Esophagus muscularis mucosa (tissue), 4 donors: ENCODE data around the gene SMYD2. TPM values are rescaled to one million over a fixed set of nuclear protein-coding genes. Genes with fewer than 3 reads are reported as not detected.

Experiments used
- DNase-seq: peaks from one replicate; pipeline ENCODE4 v3.0.0-alpha.2; 2017; ENCODE audit errors: extremely low spot score
- H3K27ac ChIP-seq, 4 donors: fragments of 200-600 bp; sonication (generic); replicated peaks in 1 of 4; 1 replicate in 3 of 4; 2 replicates in 1 of 4; pipeline ENCODE4 v1.5.1; 2016 to 2019; ENCODE audit warnings: mild to moderate bottlenecking in 1 of 4
- H3K27me3 ChIP-seq, 4 donors: fragments of 200-600 bp; sonication (generic); one replicate each; pipeline versions ENCODE4 v1.5.1 to v1.6.0; 2016 to 2019
- H3K36me3 ChIP-seq, 4 donors: fragments of 200-600 bp; sonication (generic); one replicate each; pipeline ENCODE4 v1.5.1; 2016 to 2019
- H3K4me1 ChIP-seq, 4 donors: fragments of 200-600 bp; sonication (generic); one replicate each; pipeline ENCODE4 v1.5.1; 2016 to 2019
- H3K4me3 ChIP-seq, 4 donors: fragments of 200-600 bp; sonication (generic); 1 replicate in 2 of 4; 2 replicates in 2 of 4; pipeline ENCODE4 v1.5.1; 2016 to 2019; ENCODE audit warnings: mild to moderate bottlenecking in 4 of 4, moderate library complexity in 1 of 4
- H3K9me3 ChIP-seq, 4 donors: fragments of 200-600 bp; sonication (generic); 1 replicate in 3 of 4; 2 replicates in 1 of 4; pipeline ENCODE4 v1.5.1; 2016 to 2019
- CTCF ChIP-seq, 3 experiments: fragments of 200-600 bp in 2 of 3; fragments of 450-650 bp in 1 of 3; sonication (generic) in 2 of 3; IDR thresholded peaks; one replicate each; pipeline ENCODE4 v1.5.1; 2017 to 2019; ENCODE audit warnings: antibody characterized with exemption in 3 of 3, mild to moderate bottlenecking in 2 of 3, moderate library complexity in 1 of 3
- EP300 ChIP-seq: sonication (generic); formaldehyde crosslinking; IDR thresholded peaks from one replicate; pipeline ENCODE4 v1.6.1; 2017; ENCODE audit warnings: antibody characterized with exemption
- POLR2A ChIP-seq: fragments of 450-650 bp; IDR thresholded peaks from one replicate; pipeline ENCODE4 v1.6.1; 2017; ENCODE audit warnings: antibody characterized with exemption, moderate library complexity, mild to moderate bottlenecking, low read depth
- POLR2AphosphoS5 ChIP-seq, 2 donors: sonication (generic); formaldehyde crosslinking; IDR thresholded peaks; one replicate each; pipeline ENCODE4 v1.6.1; 2017; ENCODE audit warnings: antibody characterized with exemption in 2 of 2
- WGBS: methylation state at CpG from one replicate; pipeline ENCODE4 v1.1.5; 2018; 5-methylcytosine and 5-hydroxymethylcytosine counted together
- intact Hi-C: fragments of 100-400 bp; cut with DNase I; formaldehyde crosslinking; loops from one replicate; pipeline ENCODE4 v1.15.1; 2023
- total RNA-seq, 4 donors: library from RNA; depleted of rRNA; stranded (reverse); fragments of >200 nt; gene quantifications; one replicate each; pipeline versions ENCODE4 v1.1.0 to v1.2.1, GENCODE V29; 2016

SMYD2 gene
- total RNA-seq, 4 donors from 2014 or later, result 15.0 to 19.7 (median 18.4) TPM

- H3K4me3 ChIP-seq, result no peak overlapping the region
- WGBS, result 79% methylated on average over 7 of the region's 7 CpGs
- no peaks in the 10 kb centered on the region for H3K27me3 ChIP-seq
- no peaks in the 10 kb centered on the region for H3K4me1 ChIP-seq
- no peak for DNase-seq
- H3K36me3 ChIP-seq, result no peaks in the 10 kb centered on the region
- TF ChIP-seq POLR2A, result no peak
- no peak for TF ChIP-seq POLR2AphosphoS5 (IDR thresholded peaks at IDR 0.05)
- no peak for TF ChIP-seq EP300
- no peak for TF ChIP-seq CTCF (IDR thresholded peaks at IDR 0.05)
- intact Hi-C loops, result no loop called here
- no peaks in the 10 kb centered on the region for H3K9me3 ChIP-seq
- H3K27ac ChIP-seq, result no peak overlapping the region
Observed at GRCh38 chr1:214241060-214241459, 39.9 kb upstream of the SMYD2 start.

GRCh38 chr1:214244252-214244651, 36.7 kb upstream of the SMYD2 start:
- TF ChIP-seq CTCF (IDR thresholded peaks at IDR 0.05) (no peak), EP300 (no peak), POLR2AphosphoS5 (IDR thresholded peaks at IDR 0.05) (no peak), POLR2A (no peak)
- H3K27me3 ChIP-seq, result no peaks in the 10 kb centered on the region
- 97% methylated on average over 20 of the region's 20 CpGs for WGBS

GRCh38 chr1:214244841-214245240, 36.1 kb upstream of the SMYD2 start:
- intact Hi-C loops, result no loop called here
- no peaks in the 10 kb centered on the region for H3K9me3 ChIP-seq
- no peaks in the 10 kb centered on the region for H3K4me1 ChIP-seq
- 91% methylated on average over 2 of the region's 2 CpGs for WGBS
- no peak overlapping the region for H3K4me3 ChIP-seq
- no peaks in the 10 kb centered on the region for H3K27me3 ChIP-seq
- no peak overlapping the region for H3K27ac ChIP-seq
- H3K36me3 ChIP-seq, result no peaks in the 10 kb centered on the region
- TF ChIP-seq EP300 (no peak), POLR2A (no peak), POLR2AphosphoS5 (IDR thresholded peaks at IDR 0.05) (no peak), CTCF (IDR thresholded peaks at IDR 0.05) (no peak)
- no peak for DNase-seq

More at GRCh38 chr1:214244252-214244651, 36.7 kb upstream of the SMYD2 start:
- H3K9me3 ChIP-seq, result no peaks in the 10 kb centered on the region
- DNase-seq, result no peak
- H3K36me3 ChIP-seq, result no peaks in the 10 kb centered on the region
- intact Hi-C loops, result no loop called here
- H3K4me3 ChIP-seq, result no peak overlapping the region
- no peak overlapping the region for H3K27ac ChIP-seq
- H3K4me1 ChIP-seq, result no peaks in the 10 kb centered on the region

GRCh38 chr1:214247501-214248041, 33.4 kb upstream of the SMYD2 start:
- WGBS, result 92% methylated on average over 8 of the region's 8 CpGs
- Histone ChIP-seq H3K36me3 (no peaks in the 10 kb centered on the region), H3K9me3 (no peaks in the 10 kb centered on the region), H3K4me3 (no peak overlapping the region), H3K4me1 (no peaks in the 10 kb centered on the region), H3K27me3 (no peaks in the 10 kb centered on the region), H3K27ac (no peak overlapping the region)
- TF ChIP-seq POLR2AphosphoS5 (IDR thresholded peaks at IDR 0.05), result no peak
- no peak for TF ChIP-seq CTCF (IDR thresholded peaks at IDR 0.05)
- intact Hi-C loops, result no loop called here
- no peak for DNase-seq
